Loucy (cell line): ENCODE results near the gene ASIC2.

Experiments
- H2AFZ ChIP-seq: fragments of 200-600 bp; sonication (generic); 2 replicates; pipeline ENCODE4 v1.6.0; 2016; ENCODE audit warnings: antibody characterized with exemption, mild to moderate bottlenecking, low read length, moderate library complexity
- H3F3A ChIP-seq: fragments of 200-600 bp; 2 replicates; pipeline ENCODE4 v1.6.0; 2016; ENCODE audit warnings: antibody characterized with exemption, low read depth, mild to moderate bottlenecking
- H3K27me3 ChIP-seq: fragments of 200-600 bp; sonication (generic); 2 replicates; pipeline ENCODE4 v1.6.1; 2014; ENCODE audit warnings: low read length, mild to moderate bottlenecking; ENCODE audit not compliant: insufficient read depth, poor library complexity, severe bottlenecking
- H3K36me3 ChIP-seq: fragments of 200-600 bp; sonication (generic); 2 replicates; pipeline ENCODE4 v1.6.1; 2016; ENCODE audit warnings: low read length; ENCODE audit not compliant: insufficient read depth
- H3K4me1 ChIP-seq: fragments of 200-600 bp; sonication (generic); 2 replicates; pipeline ENCODE4 v1.5.1; 2014; ENCODE audit warnings: low read length, mild to moderate bottlenecking; ENCODE audit not compliant: insufficient read depth, poor library complexity, severe bottlenecking
- H3K4me2 ChIP-seq: fragments of 200-600 bp; sonication (generic); 2 replicates; pipeline ENCODE4 v1.6.0; 2014; ENCODE audit warnings: antibody characterized with exemption, low read length, low read depth, mild to moderate bottlenecking; ENCODE audit not compliant: poor library complexity, severe bottlenecking
- H3K4me3 ChIP-seq: fragments of 200-600 bp; sonication (generic); 2 replicates; pipeline ENCODE4 v1.5.1; 2014; ENCODE audit warnings: low read length, mild to moderate bottlenecking, mixed read lengths; ENCODE audit not compliant: poor library complexity, severe bottlenecking
- H3K79me2 ChIP-seq: fragments of 200-600 bp; sonication (generic); 2 replicates; pipeline ENCODE4 v1.6.1; 2014; ENCODE audit warnings: low read length; ENCODE audit not compliant: insufficient read depth
- H3K9ac ChIP-seq: fragments of 200-600 bp; sonication (generic); 2 replicates; pipeline ENCODE4 v1.6.0; 2014; ENCODE audit warnings: mild to moderate bottlenecking, low read depth, low read length, moderate library complexity; ENCODE audit not compliant: poor library complexity, severe bottlenecking
- H3K9me2 ChIP-seq: fragments of 200-600 bp; sonication (generic); replicated peaks from 2 replicates; pipeline ENCODE4 v1.6.1; 2016; ENCODE audit warnings: low read depth, low read length, mixed read lengths
- H3K9me3 ChIP-seq: fragments of 200-600 bp; sonication (generic); 2 replicates; pipeline ENCODE4 v1.6.1; 2014; ENCODE audit warnings: mild to moderate bottlenecking, antibody characterized with exemption, low read length, low read depth; ENCODE audit not compliant: insufficient read depth
- H4K20me1 ChIP-seq: fragments of 200-600 bp; sonication (generic); 2 replicates; pipeline ENCODE4 v1.6.0; 2014; ENCODE audit warnings: antibody characterized with exemption, low read length, mild to moderate bottlenecking; ENCODE audit not compliant: insufficient read depth, poor library complexity, severe bottlenecking
- CTCF ChIP-seq: fragments of 200-600 bp; sonication (generic); conservative IDR thresholded peaks from 2 replicates; pipeline ENCODE4 v1.5.1; 2014; ENCODE audit warnings: mild to moderate bottlenecking, antibody characterized with exemption, low read length
- EZH2phosphoT487 ChIP-seq: fragments of 200-600 bp; IDR thresholded peaks from 2 replicates; pipeline ENCODE4 v1.6.1; 2018; ENCODE audit warnings: antibody characterized with exemption, mild to moderate bottlenecking, moderate library complexity, borderline replicate concordance

Gene ASIC2

GRCh38 chr17:33086041-33086440 is 207.1 kb downstream of the ASIC2 start:
- TF ChIP-seq CTCF (no peak), EZH2phosphoT487 (no peak)
- Histone ChIP-seq H3K9me2 (no peaks in the 10 kb centered on the region), H3K79me2 (no peaks in the 10 kb centered on the region), H3F3A (no peaks in the 10 kb centered on the region), H3K4me2 (no peak overlapping the region), H2AFZ (no peak overlapping the region), H3K9ac (no peak overlapping the region), H3K9me3 (no peaks in the 10 kb centered on the region; the same call in 1 of the 2 replicates), H3K4me1 (no peaks in the 10 kb centered on the region), H3K4me3 (no peak overlapping the region), H3K27me3 (no peaks in the 10 kb centered on the region), H4K20me1 (no peaks in the 10 kb centered on the region), H3K36me3 (no peaks in the 10 kb centered on the region)

GRCh38 chr17:33085256-33085655 is 207.8 kb downstream of the ASIC2 start:
- no peaks in the 10 kb centered on the region for H3F3A ChIP-seq
- H3K4me1 ChIP-seq = no peaks in the 10 kb centered on the region
- H3K79me2 ChIP-seq = no peaks in the 10 kb centered on the region
- TF ChIP-seq CTCF = no peak
- TF ChIP-seq EZH2phosphoT487 = no peak
- no peaks in the 10 kb centered on the region for H3K9me2 ChIP-seq
- no peaks in the 10 kb centered on the region for H4K20me1 ChIP-seq
- no peak overlapping the region for H3K4me2 ChIP-seq
- no peaks in the 10 kb centered on the region for H3K36me3 ChIP-seq
- no peaks in the 10 kb centered on the region for H3K27me3 ChIP-seq
- H3K4me3 ChIP-seq = no peak overlapping the region
- H3K9me3 ChIP-seq = no peaks in the 10 kb centered on the region; the same call in 1 of the 2 replicates
- no peak overlapping the region for H3K9ac ChIP-seq
- H2AFZ ChIP-seq = no peak overlapping the region

DNA sequence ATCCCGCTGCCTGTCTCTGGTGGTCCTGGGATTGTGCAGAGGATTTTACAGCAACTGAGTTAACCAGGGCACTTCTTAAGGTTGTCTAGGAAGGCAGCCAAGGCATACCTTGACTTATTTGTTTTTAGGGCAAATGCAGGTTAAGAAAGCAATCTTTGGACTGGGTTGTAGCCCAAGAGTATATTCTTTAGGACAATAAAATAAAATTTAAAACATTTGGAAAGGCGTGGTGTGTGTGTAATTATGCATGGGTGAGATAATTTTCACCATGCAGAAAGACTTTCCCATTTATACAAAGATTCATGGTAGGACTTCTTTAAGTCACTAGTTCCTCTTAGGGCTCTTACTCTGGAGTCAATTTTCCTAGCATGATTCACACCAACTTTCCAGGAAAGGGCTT is 208.3 kb downstream of the ASIC2 start:
- Histone ChIP-seq H2AFZ (no peak overlapping the region), H3K79me2 (no peaks in the 10 kb centered on the region), H3K9me3 (no peaks in the 10 kb centered on the region; the same call in 1 of the 2 replicates), H3K9me2 (no peaks in the 10 kb centered on the region), H4K20me1 (no peaks in the 10 kb centered on the region), H3K4me2 (no peak overlapping the region), H3K4me3 (no peak overlapping the region), H3K36me3 (no peaks in the 10 kb centered on the region), H3K4me1 (no peaks in the 10 kb centered on the region), H3K27me3 (no peaks in the 10 kb centered on the region), H3F3A (no peaks in the 10 kb centered on the region), H3K9ac (no peak overlapping the region)
- no peak for TF ChIP-seq EZH2phosphoT487
- no peak for TF ChIP-seq CTCF
